Liver (tissue), 9 donors: Measurements from ENCODE around the gene TEX48. TPM values are rescaled to one million over a fixed set of nuclear protein-coding genes. Genes with fewer than 3 reads are reported as not detected.

ENCODE experiments used
- DNase-seq: peaks from one replicate; pipeline ENCODE4 v3.0.0-alpha.2; 2017; ENCODE audit warnings: low spot score
- H3K27ac ChIP-seq, 2 donors: one replicate each; pipeline ENCODE4 v1.7.0; 2013; ENCODE audit warnings: inconsistent platforms in 2 of 2, low read length in 2 of 2, control low read depth in 1 of 2, low read depth in 1 of 2, mild to moderate bottlenecking in 1 of 2
- H3K27me3 ChIP-seq, 4 donors: one replicate each; pipeline versions ENCODE4 v1.6.1 to v1.7.0; 2013; ENCODE audit warnings: low read length in 3 of 4, inconsistent platforms in 1 of 4, mild to moderate bottlenecking in 1 of 4, moderate library complexity in 1 of 4; ENCODE audit not compliant: control insufficient read depth in 4 of 4, insufficient read depth in 4 of 4
- H3K36me3 ChIP-seq, 4 donors: one replicate each; pipeline versions ENCODE4 v1.6.1 to v1.7.0; 2013; ENCODE audit warnings: low read length in 3 of 4, mild to moderate bottlenecking in 3 of 4, low read depth in 1 of 4, moderate library complexity in 1 of 4; ENCODE audit not compliant: control insufficient read depth in 4 of 4, insufficient read depth in 3 of 4
- H3K4me1 ChIP-seq, 4 donors: one replicate each; pipeline versions ENCODE4 v1.6.1 to v1.7.0; 2013; ENCODE audit warnings: low read length in 3 of 4, mild to moderate bottlenecking in 3 of 4, moderate library complexity in 1 of 4; ENCODE audit not compliant: control insufficient read depth in 4 of 4, insufficient read depth in 4 of 4
- H3K4me3 ChIP-seq, 3 donors: one replicate each; pipeline versions ENCODE4 v1.6.1 to v1.7.0; 2013; ENCODE audit warnings: low read length in 3 of 3, control low read depth in 1 of 3, low read depth in 1 of 3, mild to moderate bottlenecking in 1 of 3
- H3K9ac ChIP-seq, 2 donors: one replicate each; pipeline ENCODE4 v1.7.0; 2013; ENCODE audit warnings: low read length in 2 of 2, mild to moderate bottlenecking in 2 of 2, moderate library complexity in 2 of 2, control low read depth in 1 of 2, low read depth in 1 of 2
- H3K9me3 ChIP-seq, 4 donors: one replicate each; pipeline versions ENCODE4 v1.6.1 to v1.7.0; 2013; ENCODE audit warnings: low read length in 3 of 4; ENCODE audit not compliant: control insufficient read depth in 4 of 4
- ATF3 ChIP-seq: IDR thresholded peaks from 2 replicates; pipeline ENCODE4 v1.6.1; 2016; ENCODE audit warnings: antibody characterized with exemption
- CTCF ChIP-seq: fragments of 150-350 bp; IDR thresholded peaks from 2 replicates; pipeline ENCODE4 v1.5.1; 2017; ENCODE audit warnings: improper control_type of control experiment, low read depth, low read length; ENCODE audit not compliant: missing input control
- EGR1 ChIP-seq, 2 donors: IDR thresholded peaks; 2 replicates each; pipeline ENCODE4 v1.6.1; 2016 to 2018; ENCODE audit warnings: antibody characterized with exemption in 2 of 2, low read depth in 2 of 2
- FOXA1 ChIP-seq: IDR thresholded peaks from 2 replicates; pipeline ENCODE4 v1.6.1; 2016; ENCODE audit warnings: antibody characterized with exemption
- FOXA2 ChIP-seq: IDR thresholded peaks from 2 replicates; pipeline ENCODE4 v1.6.1; 2016; ENCODE audit warnings: antibody characterized with exemption
- GABPA ChIP-seq, 2 donors: IDR thresholded peaks in 1 of 2; conservative IDR thresholded peaks in 1 of 2; 2 replicates each; pipeline ENCODE4 v1.6.1; 2016; ENCODE audit warnings: antibody characterized with exemption in 2 of 2, mild to moderate bottlenecking in 1 of 2, moderate library complexity in 1 of 2
- HNF4A ChIP-seq, 2 donors: conservative IDR thresholded peaks; 2 replicates each; pipeline ENCODE4 v1.6.1; 2016; ENCODE audit warnings: antibody characterized with exemption in 2 of 2, mild to moderate bottlenecking in 2 of 2
- HNF4G ChIP-seq: IDR thresholded peaks from 2 replicates; pipeline ENCODE4 v1.6.1; 2016; ENCODE audit warnings: antibody characterized with exemption
- JUND ChIP-seq, 2 donors: IDR thresholded peaks; 2 replicates each; pipeline ENCODE4 v1.6.1; 2016; ENCODE audit warnings: antibody characterized with exemption in 2 of 2
- NR2F2 ChIP-seq: IDR thresholded peaks from 2 replicates; pipeline ENCODE4 v1.6.1; 2016; ENCODE audit warnings: antibody characterized with exemption
- RAD21 ChIP-seq, 2 donors: IDR thresholded peaks; 2 replicates each; pipeline ENCODE4 v1.6.1; 2016; ENCODE audit warnings: antibody characterized with exemption in 2 of 2, mild to moderate bottlenecking in 2 of 2
- REST ChIP-seq: IDR thresholded peaks from 2 replicates; pipeline ENCODE4 v1.6.1; 2016; ENCODE audit warnings: antibody characterized with exemption, mild to moderate bottlenecking
- RXRA ChIP-seq, 2 donors: IDR thresholded peaks; 2 replicates each; pipeline ENCODE4 v1.6.1; 2017 to 2018; ENCODE audit warnings: antibody characterized with exemption in 2 of 2, mild to moderate bottlenecking in 1 of 2
- SP1 ChIP-seq: IDR thresholded peaks from 2 replicates; pipeline ENCODE4 v1.6.1; 2018; ENCODE audit warnings: antibody characterized with exemption, mild to moderate bottlenecking
- TAF1 ChIP-seq: conservative IDR thresholded peaks from 2 replicates; pipeline ENCODE4 v1.6.1; 2016; ENCODE audit warnings: antibody characterized with exemption, mild to moderate bottlenecking
- YY1 ChIP-seq: IDR thresholded peaks from 2 replicates; pipeline ENCODE4 v1.6.1; 2016; ENCODE audit warnings: antibody characterized with exemption, mild to moderate bottlenecking
- ZBTB33 ChIP-seq: IDR thresholded peaks from 2 replicates; pipeline ENCODE4 v1.6.1; 2016; ENCODE audit warnings: antibody characterized with exemption
- WGBS: extraction: QIAGEN DNeasy Blood & Tissue Kit; methylation state at CpG from one replicate; pipeline ENCODE4 v1.1.7; 2013; 5-methylcytosine and 5-hydroxymethylcytosine counted together
- polyA plus RNA-seq, 2 donors: library from polyadenylated mRNA; stranded (reverse) in 1 of 2; unstranded in 1 of 2; fragments of 200-250 nt in 1 of 2; fragments of >200 nt in 1 of 2; fragmentation: Nextera tagmentation in 1 of 2; extraction: Ambion mirVana in 1 of 2; gene quantifications; one replicate each; pipeline versions ENCODE4 v1.2.1 to v1.2.3, GENCODE V29; 2013 to 2015
- total RNA-seq, 2 donors: library from RNA; depleted of rRNA; stranded (reverse); fragments of >200 nt; gene quantifications; one replicate each; pipeline ENCODE4 v1.2.3, GENCODE V29; 2014
- TF ChIP-seq, protein P1 (sequence below): IDR thresholded peaks from 2 replicates; pipeline ENCODE4 v1.6.1; 2016; ENCODE audit warnings: antibody characterized with exemption
- donor health status: healthy.
- donor health status: healthy.
- donor health status: healthy.
- donor health status: healthy.
- donor health status: healthy.

Gene TEX48
- total and polyA plus RNA-seq, 4 donors, result not detected

- H3K27me3 ChIP-seq, result no peaks in the 10 kb centered on the region
- H3K9ac ChIP-seq, result no peak overlapping the region
- no peak for TF ChIP-seq ZBTB33
- no peak for TF ChIP-seq GABPA (IDR thresholded peaks at IDR 0.05 in 1 of 2, conservative IDR thresholded peaks at IDR 0.05 in 1 of 2)
- TF ChIP-seq, protein P1, sequence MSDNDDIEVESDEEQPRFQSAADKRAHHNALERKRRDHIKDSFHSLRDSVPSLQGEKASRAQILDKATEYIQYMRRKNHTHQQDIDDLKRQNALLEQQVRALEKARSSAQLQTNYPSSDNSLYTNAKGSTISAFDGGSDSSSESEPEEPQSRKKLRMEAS, result no peak
- no peak for TF ChIP-seq NR2F2
- TF ChIP-seq RAD21 (IDR thresholded peaks at IDR 0.05), result no peak
- no peak for TF ChIP-seq FOXA2
- TF ChIP-seq JUND (IDR thresholded peaks at IDR 0.05), result no peak
- TF ChIP-seq REST, result no peak
- TF ChIP-seq EGR1 (IDR thresholded peaks at IDR 0.05; ENCODE audit: low read depth in 2 of 2), result no peak
- no peak for TF ChIP-seq HNF4A (conservative IDR thresholded peaks at IDR 0.05)
- no peak for TF ChIP-seq TAF1
- no peak for TF ChIP-seq ATF3
- TF ChIP-seq RXRA (IDR thresholded peaks at IDR 0.05), result no peak
- TF ChIP-seq CTCF, result no peak
- TF ChIP-seq YY1, result no peak
- TF ChIP-seq FOXA1, result no peak
- no peak for DNase-seq
- WGBS, result 78% methylated on average over 1 of the region's 1 CpG
- H3K36me3 ChIP-seq, result peaks cover 0 to 25% (median 11%) of the 10 kb centered on the region in 4 donors
- no peak overlapping the region for H3K4me3 ChIP-seq
- H3K27ac ChIP-seq, result no peak overlapping the region
- no peaks in the 10 kb centered on the region for H3K4me1 ChIP-seq
- H3K9me3 ChIP-seq, result no peaks in the 10 kb centered on the region
Measured at GRCh38 chr9:114641967-114642366, 40.0 kb downstream of the TEX48 start.

GRCh38 chr9:114638404-114638803 lies 43.6 kb downstream of the TEX48 start:
- WGBS, result 96% methylated on average over 8 of the region's 8 CpGs
- no peaks in the 10 kb centered on the region for H3K4me1 ChIP-seq
- no peak for DNase-seq
- no peak overlapping the region for H3K9ac ChIP-seq
- H3K9me3 ChIP-seq, result no peaks in the 10 kb centered on the region
- H3K27ac ChIP-seq, result no peak overlapping the region
- peaks cover 0 to 23% (median 4%) of the 10 kb centered on the region in 4 donors for H3K36me3 ChIP-seq
- no peaks in the 10 kb centered on the region for H3K27me3 ChIP-seq
- no peak overlapping the region for H3K4me3 ChIP-seq
- no peak for TF ChIP-seq YY1
- TF ChIP-seq ATF3, result no peak
- TF ChIP-seq SP1, result no peak
- no peak for TF ChIP-seq JUND (IDR thresholded peaks at IDR 0.05)
- no peak for TF ChIP-seq ZBTB33
- TF ChIP-seq HNF4G, result no peak
- TF ChIP-seq, protein P1, result no peak
- no peak for TF ChIP-seq GABPA (IDR thresholded peaks at IDR 0.05 in 1 of 2, conservative IDR thresholded peaks at IDR 0.05 in 1 of 2)
- no peak for TF ChIP-seq CTCF
